ENCODE measurements around the gene MRGPRD.

MRGPRD gene

DNA sequence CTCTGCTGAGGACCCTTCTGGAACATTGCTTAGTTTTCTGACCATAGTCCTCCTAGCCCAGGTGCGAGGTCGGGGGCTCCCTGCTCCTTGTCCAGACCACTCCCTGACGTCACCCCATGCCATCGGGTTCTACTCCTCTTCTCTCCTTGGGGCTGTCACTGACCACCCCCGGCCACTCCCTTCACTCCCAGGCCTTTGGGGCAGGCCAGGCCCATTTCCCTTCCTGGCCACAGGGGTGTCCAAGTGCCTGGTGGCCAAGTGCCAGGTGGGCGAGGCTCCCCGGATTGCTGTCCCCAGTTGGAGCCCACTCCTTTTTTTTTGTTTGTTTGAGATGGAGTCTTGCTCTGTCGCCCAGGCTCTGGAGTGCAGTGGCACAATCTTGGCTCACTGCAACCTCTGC, 19.5 kb downstream of the MRGPRD start:
- TF ChIP-seq, protein P1, sequence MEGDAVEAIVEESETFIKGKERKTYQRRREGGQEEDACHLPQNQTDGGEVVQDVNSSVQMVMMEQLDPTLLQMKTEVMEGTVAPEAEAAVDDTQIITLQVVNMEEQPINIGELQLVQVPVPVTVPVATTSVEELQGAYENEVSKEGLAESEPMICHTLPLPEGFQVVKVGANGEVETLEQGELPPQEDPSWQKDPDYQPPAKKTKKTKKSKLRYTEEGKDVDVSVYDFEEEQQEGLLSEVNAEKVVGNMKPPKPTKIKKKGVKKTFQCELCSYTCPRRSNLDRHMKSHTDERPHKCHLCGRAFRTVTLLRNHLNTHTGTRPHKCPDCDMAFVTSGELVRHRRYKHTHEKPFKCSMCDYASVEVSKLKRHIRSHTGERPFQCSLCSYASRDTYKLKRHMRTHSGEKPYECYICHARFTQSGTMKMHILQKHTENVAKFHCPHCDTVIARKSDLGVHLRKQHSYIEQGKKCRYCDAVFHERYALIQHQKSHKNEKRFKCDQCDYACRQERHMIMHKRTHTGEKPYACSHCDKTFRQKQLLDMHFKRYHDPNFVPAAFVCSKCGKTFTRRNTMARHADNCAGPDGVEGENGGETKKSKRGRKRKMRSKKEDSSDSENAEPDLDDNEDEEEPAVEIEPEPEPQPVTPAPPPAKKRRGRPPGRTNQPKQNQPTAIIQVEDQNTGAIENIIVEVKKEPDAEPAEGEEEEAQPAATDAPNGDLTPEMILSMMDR (IDR thresholded peaks at IDR 0.05; ENCODE audit: low read depth, low read length): no peak
- no peak for DNase-seq (ENCODE audit: low read depth in 2 of 2)
- no peak overlapping the region for H3K4me3 ChIP-seq (replicated peaks in 1 of 2; ENCODE audit: low read depth in 2 of 2, low read length in 2 of 2)

DNA sequence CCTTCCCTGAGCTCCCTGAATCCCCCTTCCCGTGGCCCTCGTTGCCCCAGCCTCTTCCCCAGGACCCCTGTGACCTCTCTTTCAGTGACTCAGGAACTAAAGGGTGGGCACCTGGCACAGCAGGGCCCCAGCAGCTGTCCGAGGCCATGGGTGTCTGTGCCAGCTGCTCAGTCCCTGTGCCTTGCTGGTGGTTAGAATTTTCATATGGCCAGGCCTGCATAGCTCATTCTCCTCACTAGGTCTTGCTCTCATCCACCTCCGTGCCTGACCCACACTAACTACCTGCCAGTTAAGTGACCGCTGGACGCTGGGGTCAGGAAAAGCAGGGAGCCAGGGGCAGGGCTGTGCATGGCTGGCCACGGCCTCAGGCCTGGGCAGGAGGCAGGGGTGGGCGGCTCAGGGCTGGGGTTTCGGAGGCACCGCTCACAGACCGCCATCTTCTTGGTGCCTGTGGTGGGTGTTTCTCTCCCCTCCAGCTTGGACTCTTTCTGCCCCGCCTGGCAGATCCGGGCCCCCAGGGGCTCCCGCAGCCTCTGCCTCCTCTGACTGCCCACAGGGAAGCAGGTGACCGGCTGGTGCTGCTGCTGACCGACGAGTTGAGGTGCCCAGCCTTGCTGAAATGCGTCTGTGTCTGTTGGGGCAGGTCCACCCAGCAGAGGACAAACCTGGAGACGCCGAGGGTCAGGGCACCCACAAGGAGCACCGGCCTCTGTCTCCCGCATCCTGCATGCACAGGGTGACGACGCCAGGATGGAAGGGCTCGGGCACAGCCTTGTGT, 20.3 kb downstream of the MRGPRD start:
- DNase-seq (ENCODE audit: low read depth in 2 of 2): no peak
- TF ChIP-seq, protein P1 (IDR thresholded peaks at IDR 0.05; ENCODE audit: low read depth, low read length): no peak
- no peak overlapping the region for H3K4me3 ChIP-seq (replicated peaks in 1 of 2; ENCODE audit: low read depth in 2 of 2, low read length in 2 of 2)

DNA sequence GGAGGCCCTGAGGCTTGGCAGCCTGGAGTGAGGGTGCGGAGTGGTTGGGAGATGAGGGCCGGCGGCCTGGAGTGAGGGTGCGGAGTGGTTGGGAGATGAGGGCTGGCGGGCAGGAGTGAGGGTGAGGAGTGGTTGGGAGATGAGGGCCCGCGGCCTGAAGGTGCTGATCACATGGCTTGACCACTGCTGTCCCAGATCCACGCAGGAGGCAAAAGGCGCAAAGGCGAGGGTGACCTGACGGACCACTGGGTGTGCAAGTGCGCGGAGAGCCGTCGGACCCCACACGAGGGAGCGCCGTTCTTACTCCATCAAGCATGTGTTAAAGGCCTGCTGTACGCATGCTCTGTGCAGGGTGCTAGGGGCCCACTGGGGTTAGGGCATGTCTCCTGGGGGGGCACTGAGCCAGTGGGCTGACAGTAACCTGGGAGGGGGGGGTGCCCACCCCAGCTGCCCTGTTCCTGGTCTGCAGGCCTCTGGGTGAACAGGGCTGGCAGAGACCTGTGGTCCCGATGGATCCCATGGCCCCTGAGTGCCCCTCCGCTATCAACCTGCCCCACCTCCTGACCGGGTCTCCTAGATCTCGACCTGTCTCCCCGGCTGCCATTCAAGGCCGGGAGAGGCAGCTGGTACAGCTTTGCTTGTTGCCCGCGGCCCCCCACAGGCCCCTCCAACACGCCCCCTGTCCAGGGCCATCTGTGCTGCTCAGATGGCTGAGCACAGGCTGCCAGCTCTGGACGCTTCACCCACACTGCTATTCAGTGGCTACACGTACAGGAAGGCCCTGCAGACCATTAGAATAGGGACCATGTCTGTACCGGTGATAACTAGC, 21.1 kb downstream of the MRGPRD start:
- DNase-seq (ENCODE audit: low read depth in 2 of 2): no peak

DNA sequence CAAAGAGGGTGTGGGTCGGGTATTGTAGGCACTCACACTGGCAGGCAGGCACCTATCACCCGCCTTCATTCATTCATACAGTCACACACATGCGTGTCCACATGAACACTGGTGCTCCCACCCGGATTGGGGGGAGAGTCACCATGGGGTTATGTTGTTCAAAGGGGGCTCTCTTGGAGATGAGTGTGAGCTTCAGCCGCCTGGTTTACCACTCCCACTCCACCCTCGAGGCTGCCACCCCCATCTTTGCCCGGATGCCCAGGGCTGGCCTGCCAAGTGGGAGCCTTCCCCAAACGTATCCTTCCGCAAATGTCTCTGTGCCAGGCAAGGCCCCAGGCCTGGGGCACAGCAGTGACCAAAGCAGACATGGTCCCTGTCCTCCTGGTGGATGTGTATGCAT, 22.6 kb downstream of the MRGPRD start:
- no peak overlapping the region for H3K4me3 ChIP-seq (replicated peaks in 1 of 2; ENCODE audit: low read depth in 2 of 2, low read length in 2 of 2)
- no peak for DNase-seq (ENCODE audit: low read depth in 2 of 2)
- TF ChIP-seq, protein P1 (IDR thresholded peaks at IDR 0.05; ENCODE audit: low read depth, low read length): no peak

More for the DNA sequence above, 21.1 kb downstream of the MRGPRD start:
- TF ChIP-seq, protein P1 (IDR thresholded peaks at IDR 0.05; ENCODE audit: low read depth, low read length): no peak
- no peak overlapping the region for H3K4me3 ChIP-seq (replicated peaks in 1 of 2; ENCODE audit: low read depth in 2 of 2, low read length in 2 of 2)

DNA sequence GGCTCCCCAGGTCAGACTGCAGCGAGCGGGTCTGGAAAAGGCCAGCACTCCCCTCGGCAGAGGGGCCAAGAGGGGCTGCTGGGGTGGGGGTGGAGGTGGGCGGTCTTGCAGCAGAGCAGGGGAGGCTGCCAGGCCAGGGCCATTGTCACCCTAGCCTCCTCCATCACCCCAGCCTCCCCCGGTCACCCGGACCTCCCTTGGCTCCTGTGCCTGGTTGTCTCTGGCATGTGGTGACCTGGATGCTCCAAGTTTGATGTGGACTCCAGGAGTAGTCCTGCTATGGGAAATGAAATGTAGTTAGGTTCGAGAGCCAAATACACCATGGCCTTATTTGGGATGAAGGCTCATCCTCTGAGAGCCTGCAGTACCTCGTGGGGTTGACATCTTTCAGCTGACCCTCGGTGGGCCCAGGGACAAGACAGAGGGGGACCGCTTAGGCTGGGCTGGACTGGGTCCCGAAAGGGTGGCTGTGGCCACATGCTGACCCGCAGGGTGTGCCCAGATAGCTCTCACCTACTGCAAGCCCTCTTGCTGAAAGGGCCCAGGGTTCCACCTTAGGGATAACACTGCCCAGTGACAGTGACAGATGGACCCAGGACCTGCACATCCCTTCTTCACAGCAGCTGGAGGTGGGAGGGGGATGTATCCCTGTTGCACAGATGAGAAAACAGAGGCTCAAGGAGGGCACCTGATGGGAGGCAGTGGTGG, 24.1 kb downstream of the MRGPRD start:
- no peak overlapping the region for H3K4me3 ChIP-seq (replicated peaks in 1 of 2; ENCODE audit: low read depth in 2 of 2, low read length in 2 of 2)
- DNase-seq (ENCODE audit: low read depth in 2 of 2): no peak
- TF ChIP-seq, protein P1 (IDR thresholded peaks at IDR 0.05; ENCODE audit: low read depth, low read length): no peak

DNA sequence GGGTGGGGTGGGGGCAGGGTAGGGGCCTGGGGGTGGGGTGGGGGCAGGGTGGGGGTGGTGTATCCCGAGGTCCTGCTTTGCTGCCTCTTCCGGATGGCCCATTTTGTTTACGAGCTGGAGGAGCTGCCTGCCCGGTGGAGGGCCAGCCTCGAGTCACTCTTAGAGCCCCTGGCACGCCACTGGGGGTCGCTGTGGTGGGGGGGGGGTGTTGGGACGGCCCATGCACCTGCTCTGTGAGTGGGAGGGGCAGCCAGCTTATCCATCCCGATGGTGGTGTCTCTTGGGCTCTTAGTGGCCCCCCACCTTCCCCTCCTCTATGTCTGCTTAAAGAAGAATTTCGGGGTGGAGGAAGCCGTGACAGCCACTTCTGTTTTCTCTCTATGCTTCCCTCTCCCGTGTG, 24.6 kb downstream of the MRGPRD start:
- H3K4me3 ChIP-seq (replicated peaks in 1 of 2; ENCODE audit: low read depth in 2 of 2, low read length in 2 of 2): no peak overlapping the region
- TF ChIP-seq, protein P1 (IDR thresholded peaks at IDR 0.05; ENCODE audit: low read depth, low read length): peak; percentile 23
- DNase-seq (ENCODE audit: low read depth in 2 of 2): no peak

Data from cardiac fibroblast (primary cell).